ENCODE measurements around the gene XAGE1B.
"Not testable (repeated sequence)": the region's sequence is repeated elsewhere in the genome, so short reads cannot be mapped to it uniquely, and the experiment has no call there.

XAGE1B gene

GRCh38 chrX:52511126-52511525 lies 5.7 kb downstream of the XAGE1B start:
- DNase-seq (ENCODE audit: low read depth); H3K4me3 ChIP-seq (ENCODE audit: low read length): not testable (repeated sequence)

- DNase-seq (ENCODE audit: low read depth), result no peak
- TF ChIP-seq CTCF (IDR thresholded peaks at IDR 0.05; ENCODE audit: insufficient read depth, low read depth, low read length, missing control alignments), result no peak
- H3K4me3 ChIP-seq (ENCODE audit: low read length), result no peak overlapping the region
These were observed 6.9 kb downstream of the XAGE1B start for GRCh38 chrX:52509916-52510315.

DNA sequence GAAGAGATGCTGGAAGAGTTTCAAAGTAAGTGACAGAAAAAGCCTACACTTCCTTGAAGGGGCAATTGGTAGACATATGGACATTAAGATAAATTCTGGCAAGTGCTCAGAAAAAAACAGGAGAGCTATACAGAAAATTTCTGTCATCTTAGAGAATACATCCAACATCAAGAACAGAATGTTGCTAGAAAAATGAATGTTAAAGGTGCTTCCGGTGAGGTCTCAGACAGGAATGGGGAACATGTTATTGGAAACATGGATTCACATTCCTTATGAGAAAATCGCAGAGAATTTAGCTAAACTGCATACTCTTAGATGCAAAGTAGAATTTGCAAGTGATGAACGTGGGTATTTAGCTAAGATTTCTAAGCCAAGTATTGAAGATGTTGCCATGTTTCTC lies 9.5 kb downstream of the XAGE1B start:
- no peak overlapping the region for H3K4me3 ChIP-seq (ENCODE audit: low read length)
- no peak for TF ChIP-seq CTCF (IDR thresholded peaks at IDR 0.05; ENCODE audit: insufficient read depth, low read depth, low read length, missing control alignments)
- DNase-seq (ENCODE audit: low read depth), result no peak

GRCh38 chrX:52504551-52504950 lies 12.3 kb downstream of the XAGE1B start:
- no peak for DNase-seq (ENCODE audit: low read depth)
- no peak for TF ChIP-seq CTCF (IDR thresholded peaks at IDR 0.05; ENCODE audit: insufficient read depth, low read depth, low read length, missing control alignments)
- H3K4me3 ChIP-seq (ENCODE audit: low read length), result no peak overlapping the region

DNA sequence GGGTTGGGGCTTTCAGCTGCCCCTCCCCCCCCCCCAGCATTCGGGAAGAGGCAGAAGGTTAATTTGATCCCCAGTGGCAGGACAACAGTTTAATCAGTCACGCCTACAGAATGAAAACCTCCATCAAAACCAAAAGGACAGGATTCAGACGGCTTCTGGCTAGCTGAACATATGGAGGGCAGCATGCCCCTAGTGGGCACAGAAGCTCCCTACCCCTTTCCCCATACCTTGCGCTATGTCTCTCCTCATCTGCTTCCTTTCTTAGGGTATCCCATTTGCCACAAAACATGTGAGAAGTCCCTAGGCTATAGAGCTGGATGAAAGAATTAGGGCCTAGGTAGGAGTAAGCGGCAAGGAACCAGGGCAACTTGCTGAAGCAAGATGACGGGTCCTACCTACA lies 15.5 kb downstream of the XAGE1B start:
- DNase-seq (ENCODE audit: low read depth); H3K4me3 ChIP-seq (ENCODE audit: low read length): not testable (repeated sequence)

DNA sequence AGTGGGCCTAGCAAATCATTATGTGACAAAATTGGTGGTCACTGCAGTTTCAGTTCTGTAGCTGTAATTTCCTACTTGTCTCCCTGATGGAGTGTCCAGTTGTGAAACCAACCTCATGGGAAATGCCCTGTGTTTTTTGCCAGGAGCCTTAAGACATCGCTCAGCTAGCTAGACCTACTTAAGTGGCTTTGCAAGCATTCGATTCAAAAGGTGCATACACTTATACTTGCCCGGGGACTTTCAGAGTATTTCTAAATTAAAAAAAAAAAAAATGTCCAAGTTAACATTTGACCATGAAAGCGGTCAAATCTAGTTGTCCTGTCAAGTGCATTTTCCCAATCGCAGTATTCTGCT lies 20.5 kb downstream of the XAGE1B start:
- DNase-seq (ENCODE audit: low read depth); H3K4me3 ChIP-seq (ENCODE audit: low read length): not testable (repeated sequence)

DNA sequence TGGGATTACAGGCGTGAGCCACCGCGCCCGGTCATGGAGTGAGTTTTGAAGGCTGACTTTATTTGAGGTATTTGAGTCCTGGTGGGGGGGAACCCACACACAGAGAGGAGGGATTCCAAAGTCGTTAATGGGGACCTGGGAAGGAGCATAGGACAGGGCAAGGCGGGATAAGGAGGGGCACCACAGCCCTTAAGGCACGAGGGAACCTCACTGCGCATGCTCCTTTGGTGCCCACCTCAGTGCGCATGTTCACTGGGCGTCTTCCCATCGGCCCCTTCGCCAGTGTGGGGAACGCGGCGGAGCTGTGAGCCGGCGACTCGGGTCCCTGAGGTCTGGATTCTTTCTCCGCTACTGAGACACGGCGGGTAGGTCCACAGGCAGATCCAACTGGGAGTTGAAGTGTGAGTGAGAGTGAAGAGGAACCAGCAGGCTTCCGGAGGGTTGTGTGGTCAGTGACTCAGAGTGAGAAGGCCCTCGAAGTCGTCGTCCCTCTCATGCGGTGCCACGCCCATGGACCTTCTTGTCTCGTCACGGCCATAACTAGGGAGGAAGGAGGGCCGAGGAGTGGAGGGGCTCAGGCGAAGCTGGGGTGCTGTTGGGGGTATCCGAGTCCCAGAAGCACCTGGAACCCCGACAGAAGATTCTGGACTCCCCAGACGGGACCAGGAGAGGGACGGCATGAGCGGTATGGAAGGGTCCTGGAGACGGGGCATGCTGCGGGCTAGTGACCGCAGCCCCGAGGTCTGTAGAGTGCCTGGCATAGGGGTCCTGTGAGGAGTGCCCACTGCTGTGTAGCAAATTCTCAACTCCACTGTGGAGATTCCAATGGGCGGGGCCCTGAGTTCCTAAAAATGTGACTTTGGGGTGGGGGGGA lies 21.1 kb downstream of the XAGE1B start, which contains the start of gene XAGE1A:
TSS of gene XAGE1A (plus strand) at position 264 of the 874 bp plus-strand sequence. CDS start 1,554 bp downstream, outside the sequence.
- H3K4me3 ChIP-seq (ENCODE audit: low read length); DNase-seq (ENCODE audit: low read depth): not testable (repeated sequence)

- DNase-seq (ENCODE audit: low read depth), result not testable (repeated sequence)
These were observed 45.6 kb downstream of the XAGE1B start for GRCh38 chrX:52471301-52471700.

More at GRCh38 chrX:52471301-52471700, 45.6 kb downstream of the XAGE1B start:
- not testable (repeated sequence) for H3K4me3 ChIP-seq (ENCODE audit: low read length)

Measured in epithelial cell of esophagus (primary cell).